TTC549 (cell line): ENCODE data around the gene PRDX2.

Experiments
- FAIRE-seq: peaks from 2 replicates; lab custom pipeline; 2012; peaks lifted over from hg19 to GRCh38; lab: Jason Lieb, UNC

PRDX2 gene

GRCh38 chr19:12751635-12752034 is 50.0 kb downstream of the PRDX2 start, which contains the start of gene BEST2:
Gene BEST2 (plus strand): TSS chr19:12751791. CDS start chr19:12752593, 802 bp downstream.
- no peak for FAIRE-seq

GRCh38 chr19:12750851-12751250 is 50.7 kb downstream of the PRDX2 start:
- no peak for FAIRE-seq

GRCh38 chr19:12749938-12750521 is 51.6 kb downstream of the PRDX2 start:
- no peak for FAIRE-seq

DNA sequence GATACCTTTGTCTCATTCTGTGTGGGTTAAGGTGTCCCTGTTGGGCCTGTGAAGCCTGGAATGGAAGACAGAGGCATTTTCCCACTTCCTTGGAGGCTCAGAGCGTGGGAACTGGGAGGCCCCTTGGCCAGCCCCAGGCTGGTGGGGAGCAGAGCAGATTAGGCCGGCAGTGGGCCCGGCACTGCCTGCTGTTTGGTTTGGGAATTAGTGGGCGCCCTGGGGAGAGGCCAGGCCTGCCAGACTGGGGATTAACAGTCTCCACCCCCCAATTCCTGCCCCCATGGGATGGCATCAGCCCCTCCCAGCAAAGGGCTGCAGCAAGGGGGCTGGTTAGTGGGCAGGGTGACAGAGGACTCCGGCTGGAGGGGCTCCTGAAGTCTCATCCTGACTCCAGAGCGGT is 53.1 kb downstream of the PRDX2 start:
- FAIRE-seq, result no peak
